ENCODE data around the gene MCM7.

The MCM7 gene

GRCh38 chr7:100065452-100066186 lies 35.6 kb downstream of the MCM7 start:
- no peak for DNase-seq

- DNase-seq: no peak
These were observed 37.0 kb downstream of the MCM7 start for GRCh38 chr7:100064162-100064561.

- DNase-seq: no peak
These were observed 37.8 kb downstream of the MCM7 start for GRCh38 chr7:100063376-100063775.

GRCh38 chr7:100061518-100062193 lies 39.5 kb downstream of the MCM7 start:
- DNase-seq: no peak

- DNase-seq: no peak
These were observed 41.9 kb downstream of the MCM7 start for GRCh38 chr7:100059251-100059739.

- no peak for DNase-seq
These were observed 44.2 kb downstream of the MCM7 start for GRCh38 chr7:100057006-100057405.

- peak; percentile 51 for DNase-seq
These were observed 48.0 kb downstream of the MCM7 start for GRCh38 chr7:100053215-100053614.

GRCh38 chr7:100051611-100052010 lies 49.6 kb downstream of the MCM7 start:
- no peak for DNase-seq

GRCh38 chr7:100049441-100050291 lies 51.5 kb downstream of the MCM7 start, which contains the start of gene ZSCAN21:
ZSCAN21 (plus strand) TSS chr7:100049774; CDS start chr7:100057007, 7,233 bp downstream.
- DNase-seq: peak; percentile 79

GRCh38 chr7:100048680-100049079 lies 52.5 kb downstream of the MCM7 start:
- no peak for DNase-seq

GRCh38 chr7:100044718-100045117 lies 56.5 kb downstream of the MCM7 start:
- DNase-seq: no peak
